Femur (tissue), 1 donor: ENCODE results near the gene BRF1.

Source experiments
- DNase-seq: peaks from one replicate; pipeline ENCODE4 v3.0.0-alpha.2; 2017

The BRF1 gene

GRCh38 chr14:105223770-105224544, 76.8 kb downstream of the BRF1 start:
- DNase-seq: no peak

- DNase-seq: no peak
Measured at GRCh38 chr14:105223260-105223659, 77.5 kb downstream of the BRF1 start.

GRCh38 chr14:105221598-105222178, 79.1 kb downstream of the BRF1 start:
- DNase-seq: no peak

- peak; percentile 13 for DNase-seq
Measured at GRCh38 chr14:105220699-105221597, 79.9 kb downstream of the BRF1 start.

- no peak for DNase-seq
Measured at GRCh38 chr14:105219753-105220152, 81.0 kb downstream of the BRF1 start.

- DNase-seq: no peak
Measured at GRCh38 chr14:105219043-105219612, 81.7 kb downstream of the BRF1 start.

- DNase-seq: no peak
Measured at GRCh38 chr14:105218611-105219010, 82.2 kb downstream of the BRF1 start.

- no peak for DNase-seq
Measured at GRCh38 chr14:105217774-105218173, 83.0 kb downstream of the BRF1 start.

- DNase-seq: no peak
Measured at GRCh38 chr14:105216490-105217247, 84.1 kb downstream of the BRF1 start.

- DNase-seq: no peak
Measured at GRCh38 chr14:105215602-105216001, 85.2 kb downstream of the BRF1 start.

- DNase-seq: no peak
Measured at GRCh38 chr14:105214324-105214915, 86.4 kb downstream of the BRF1 start.

GRCh38 chr14:105213361-105213760, 87.4 kb downstream of the BRF1 start:
- no peak for DNase-seq

GRCh38 chr14:105212541-105213300, 88.1 kb downstream of the BRF1 start:
- peak; percentile 64 for DNase-seq

GRCh38 chr14:105211758-105212089, 89.1 kb downstream of the BRF1 start:
- no peak for DNase-seq

- no peak for DNase-seq
Measured at GRCh38 chr14:105211086-105211757, 89.6 kb downstream of the BRF1 start.

- no peak for DNase-seq
Measured at GRCh38 chr14:105210266-105211025, 90.4 kb downstream of the BRF1 start.

- no peak for DNase-seq
Measured at GRCh38 chr14:105209646-105210045, 91.2 kb downstream of the BRF1 start.

- no peak for DNase-seq
Measured at GRCh38 chr14:105209091-105209490, 91.7 kb downstream of the BRF1 start.

GRCh38 chr14:105208738-105209075, 92.1 kb downstream of the BRF1 start:
- no peak for DNase-seq
